ENCODE data around the gene THSD1.
"Not testable (repeated sequence)": the region's sequence is repeated elsewhere in the genome, so short reads cannot be mapped to it uniquely, and the experiment has no call there.

THSD1 gene

DNA sequence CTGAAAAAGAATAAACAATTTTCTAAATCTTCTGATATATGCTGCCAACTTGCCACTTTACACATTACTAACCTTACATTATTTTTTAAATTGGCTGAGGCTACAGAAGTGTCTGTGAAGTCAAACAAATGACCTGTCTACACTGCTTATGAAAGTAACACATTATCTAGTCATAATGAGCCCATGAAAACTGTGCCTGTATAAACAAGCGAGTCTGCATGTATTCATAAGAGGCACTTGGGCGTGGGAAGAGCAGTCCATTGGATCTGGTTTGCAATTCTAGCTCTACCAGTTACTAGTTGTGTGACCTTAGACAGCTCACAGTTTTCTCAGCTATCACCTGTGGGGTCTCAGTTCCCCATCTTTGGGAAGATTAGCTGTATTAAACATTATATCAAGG lies 41.4 kb upstream of the THSD1 start:
- Histone ChIP-seq H3K4me1 (ENCODE audit: control insufficient read depth, insufficient read depth, low read length) (peaks cover 11% of the 10 kb centered on the region), H3K4me3 (ENCODE audit: low read length) (no peak overlapping the region), H3K36me3 (ENCODE audit: control insufficient read depth, insufficient read depth, low read length) (no peaks in the 10 kb centered on the region), H3K9me3 (ENCODE audit: control insufficient read depth, low read length) (no peaks in the 10 kb centered on the region), H3K27me3 (ENCODE audit: control insufficient read depth, insufficient read depth, low read length) (no peaks in the 10 kb centered on the region), H3K9ac (ENCODE audit: low read length) (no peak overlapping the region)

DNA sequence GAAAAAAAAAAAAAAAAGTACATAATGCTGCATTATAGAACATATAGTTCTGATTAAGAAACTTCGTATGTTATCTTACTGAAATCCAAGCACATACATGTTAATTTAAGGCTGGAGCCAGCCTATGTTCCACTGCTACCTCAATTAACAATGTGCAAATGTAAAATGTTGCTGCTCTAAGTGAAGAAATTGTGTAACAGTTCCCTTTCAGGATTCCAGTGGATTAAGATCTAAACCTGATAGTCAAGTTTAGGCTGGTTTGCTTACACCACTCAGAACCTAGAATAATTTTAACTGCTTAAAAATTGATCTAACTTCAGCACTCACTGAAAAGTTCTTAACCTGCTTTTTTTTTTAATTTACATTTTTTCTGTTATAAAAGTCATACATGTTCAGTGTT lies 40.3 kb upstream of the THSD1 start:
- Histone ChIP-seq H3K9me3 (ENCODE audit: control insufficient read depth, low read length) (no peaks in the 10 kb centered on the region), H3K27me3 (ENCODE audit: control insufficient read depth, insufficient read depth, low read length) (no peaks in the 10 kb centered on the region), H3K4me1 (ENCODE audit: control insufficient read depth, insufficient read depth, low read length) (peaks cover 11% of the 10 kb centered on the region)

DNA sequence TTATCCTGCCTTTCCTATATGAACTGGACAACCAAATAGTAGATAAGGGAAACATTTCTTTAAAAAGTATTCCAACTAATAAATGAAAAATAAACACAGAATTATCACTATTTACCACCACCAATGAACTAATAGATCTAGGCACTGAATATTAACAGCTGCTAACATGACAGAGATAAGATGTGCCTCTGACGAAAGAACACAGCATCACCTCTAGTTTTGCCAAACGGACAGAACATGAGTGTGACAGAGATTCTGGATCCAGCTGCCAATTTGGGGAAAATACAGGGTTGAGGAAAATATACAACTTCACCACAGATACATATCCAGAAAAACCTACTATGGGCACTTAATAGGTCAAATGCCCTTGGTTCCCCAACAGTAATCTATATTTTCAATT lies 26.5 kb upstream of the THSD1 start:
- Histone ChIP-seq H3K9me3 (ENCODE audit: control insufficient read depth, low read length) (no peaks in the 10 kb centered on the region), H3K36me3 (ENCODE audit: control insufficient read depth, insufficient read depth, low read length) (peaks cover 9% of the 10 kb centered on the region), H3K9ac (ENCODE audit: low read length) (no peak overlapping the region), H3K27me3 (ENCODE audit: control insufficient read depth, insufficient read depth, low read length) (no peaks in the 10 kb centered on the region), H3K4me3 (ENCODE audit: low read length) (no peak overlapping the region), H3K4me1 (ENCODE audit: control insufficient read depth, insufficient read depth, low read length) (peaks cover 3% of the 10 kb centered on the region)

More for the DNA sequence above, 40.3 kb upstream of the THSD1 start:
- H3K9ac ChIP-seq (ENCODE audit: low read length) = no peak overlapping the region
- no peaks in the 10 kb centered on the region for H3K36me3 ChIP-seq (ENCODE audit: control insufficient read depth, insufficient read depth, low read length)
- H3K4me3 ChIP-seq (ENCODE audit: low read length) = no peak overlapping the region

DNA sequence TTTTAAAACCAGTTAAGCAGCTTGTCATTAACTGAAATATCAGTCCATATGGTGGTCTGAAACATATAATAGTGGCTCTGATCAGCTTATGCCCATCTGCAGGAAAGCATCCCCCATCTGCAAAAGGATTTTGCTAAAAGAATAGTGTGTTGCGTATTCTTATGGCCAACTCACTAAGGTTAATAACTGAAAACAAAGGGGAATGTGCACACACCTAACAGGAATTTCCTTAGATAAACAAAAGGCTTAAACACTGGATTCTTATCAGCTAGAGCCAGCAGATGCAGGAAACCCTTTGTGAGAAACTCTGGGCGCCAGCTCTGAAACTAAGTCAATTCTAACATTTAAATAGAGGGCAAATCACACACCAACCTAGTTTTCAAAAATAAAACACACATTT lies 22.3 kb upstream of the THSD1 start:
- Histone ChIP-seq H3K4me3 (ENCODE audit: low read length) (no peak overlapping the region), H3K9ac (ENCODE audit: low read length) (no peak overlapping the region), H3K36me3 (ENCODE audit: control insufficient read depth, insufficient read depth, low read length) (peaks cover 4% of the 10 kb centered on the region), H3K27me3 (ENCODE audit: control insufficient read depth, insufficient read depth, low read length) (no peaks in the 10 kb centered on the region), H3K9me3 (ENCODE audit: control insufficient read depth, low read length) (no peaks in the 10 kb centered on the region), H3K4me1 (ENCODE audit: control insufficient read depth, insufficient read depth, low read length) (peaks cover 3% of the 10 kb centered on the region)

DNA sequence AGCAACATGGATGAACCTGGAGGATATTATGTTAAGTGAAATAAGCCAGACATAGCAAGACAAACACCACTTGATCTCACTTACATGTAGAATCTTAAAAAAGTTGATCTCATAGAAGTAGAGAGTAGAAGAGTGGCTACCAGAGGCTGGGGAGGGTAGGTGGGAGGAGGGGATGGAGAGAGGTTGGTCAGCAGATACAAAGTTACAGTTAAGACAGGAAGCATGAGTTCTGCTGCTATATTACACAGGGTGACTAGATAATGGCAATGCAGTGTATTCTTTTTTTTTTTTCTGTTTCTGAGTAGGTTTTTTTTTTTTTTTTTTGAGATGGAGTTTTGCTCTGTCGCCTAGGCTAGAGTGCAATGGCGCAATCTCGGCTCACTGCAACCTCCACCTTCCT lies 15.2 kb upstream of the THSD1 start:
- H3K36me3 ChIP-seq (ENCODE audit: control insufficient read depth, insufficient read depth, low read length) = no peaks in the 10 kb centered on the region

DNA sequence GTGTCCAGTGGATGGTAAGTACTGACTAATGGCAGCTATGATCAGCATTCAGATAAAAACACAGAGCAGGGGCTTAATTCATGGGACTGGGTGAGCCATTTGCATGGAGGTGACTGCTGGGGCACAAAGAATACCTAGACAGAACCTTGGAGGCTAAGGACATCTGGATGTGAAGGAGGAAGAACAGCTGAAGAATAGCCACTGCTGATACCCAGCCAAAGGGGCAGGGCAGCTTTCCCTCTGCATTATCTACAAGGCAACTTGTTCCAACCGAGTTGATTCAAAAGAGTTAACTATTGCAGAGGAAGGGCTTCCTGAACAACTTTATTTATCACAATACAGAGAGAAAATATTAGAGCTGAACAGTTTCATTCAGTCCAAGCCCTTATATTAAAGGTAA lies 13.1 kb upstream of the THSD1 start:
- no peak overlapping the region for H3K9ac ChIP-seq (ENCODE audit: low read length)
- H3K9me3 ChIP-seq (ENCODE audit: control insufficient read depth, low read length) = no peaks in the 10 kb centered on the region
- H3K36me3 ChIP-seq (ENCODE audit: control insufficient read depth, insufficient read depth, low read length) = no peaks in the 10 kb centered on the region
- H3K27me3 ChIP-seq (ENCODE audit: control insufficient read depth, insufficient read depth, low read length) = no peaks in the 10 kb centered on the region
- no peaks in the 10 kb centered on the region for H3K4me1 ChIP-seq (ENCODE audit: control insufficient read depth, insufficient read depth, low read length)
- no peak overlapping the region for H3K4me3 ChIP-seq (ENCODE audit: low read length)

More for the DNA sequence above, 15.2 kb upstream of the THSD1 start:
- Histone ChIP-seq H3K27me3 (ENCODE audit: control insufficient read depth, insufficient read depth, low read length) (no peaks in the 10 kb centered on the region), H3K4me3 (ENCODE audit: low read length) (no peak overlapping the region), H3K4me1 (ENCODE audit: control insufficient read depth, insufficient read depth, low read length) (no peaks in the 10 kb centered on the region), H3K9ac (ENCODE audit: low read length) (no peak overlapping the region), H3K9me3 (ENCODE audit: control insufficient read depth, low read length) (no peaks in the 10 kb centered on the region)

DNA sequence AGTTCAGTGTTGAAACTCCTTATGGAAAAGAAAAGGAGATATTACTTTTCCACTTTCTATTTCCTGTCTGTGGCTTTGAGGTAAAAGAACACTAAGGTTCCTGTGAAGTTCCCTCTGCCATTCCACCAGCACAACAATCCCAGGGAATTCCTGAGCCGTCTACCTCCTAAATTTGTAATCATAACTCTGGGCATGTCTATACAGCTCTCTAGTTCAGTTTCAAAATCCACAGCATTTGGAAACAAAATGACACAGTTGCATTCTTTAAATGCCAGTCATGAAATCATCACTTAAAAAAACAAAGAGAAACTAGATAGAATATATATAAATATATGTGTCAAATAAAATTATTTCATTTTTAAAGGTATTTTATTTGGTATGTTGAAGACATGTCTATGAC lies 9.0 kb upstream of the THSD1 start:
- H3K4me1 ChIP-seq (ENCODE audit: control insufficient read depth, insufficient read depth, low read length) = no peaks in the 10 kb centered on the region
- no peaks in the 10 kb centered on the region for H3K36me3 ChIP-seq (ENCODE audit: control insufficient read depth, insufficient read depth, low read length)
- H3K9me3 ChIP-seq (ENCODE audit: control insufficient read depth, low read length) = no peaks in the 10 kb centered on the region
- no peak overlapping the region for H3K9ac ChIP-seq (ENCODE audit: low read length)
- H3K4me3 ChIP-seq (ENCODE audit: low read length) = no peak overlapping the region
- H3K27me3 ChIP-seq (ENCODE audit: control insufficient read depth, insufficient read depth, low read length) = no peaks in the 10 kb centered on the region

DNA sequence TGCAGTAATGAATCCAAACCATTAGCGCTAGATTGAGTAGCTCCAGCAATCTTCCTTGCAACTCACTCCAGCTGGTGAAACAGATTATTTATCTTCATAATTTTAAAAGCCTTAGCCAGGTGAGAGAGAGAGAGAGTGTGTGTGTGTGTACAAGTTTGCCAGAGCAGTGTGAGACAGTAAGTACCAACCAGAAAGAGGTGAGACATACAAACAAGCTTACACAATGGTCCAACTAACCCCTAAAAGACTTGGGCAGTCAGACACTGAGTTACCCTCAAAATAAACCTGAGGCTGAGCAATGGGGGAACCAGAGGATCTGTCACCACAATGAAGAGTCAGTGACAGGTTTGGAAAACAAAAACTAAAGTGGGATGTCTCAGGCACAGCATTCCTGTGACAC lies 8.1 kb upstream of the THSD1 start:
- Histone ChIP-seq H3K9ac (ENCODE audit: low read length) (no peak overlapping the region), H3K4me3 (ENCODE audit: low read length) (no peak overlapping the region), H3K9me3 (ENCODE audit: control insufficient read depth, low read length) (no peaks in the 10 kb centered on the region), H3K36me3 (ENCODE audit: control insufficient read depth, insufficient read depth, low read length) (no peaks in the 10 kb centered on the region), H3K27me3 (ENCODE audit: control insufficient read depth, insufficient read depth, low read length) (no peaks in the 10 kb centered on the region), H3K4me1 (ENCODE audit: control insufficient read depth, insufficient read depth, low read length) (no peaks in the 10 kb centered on the region)

DNA sequence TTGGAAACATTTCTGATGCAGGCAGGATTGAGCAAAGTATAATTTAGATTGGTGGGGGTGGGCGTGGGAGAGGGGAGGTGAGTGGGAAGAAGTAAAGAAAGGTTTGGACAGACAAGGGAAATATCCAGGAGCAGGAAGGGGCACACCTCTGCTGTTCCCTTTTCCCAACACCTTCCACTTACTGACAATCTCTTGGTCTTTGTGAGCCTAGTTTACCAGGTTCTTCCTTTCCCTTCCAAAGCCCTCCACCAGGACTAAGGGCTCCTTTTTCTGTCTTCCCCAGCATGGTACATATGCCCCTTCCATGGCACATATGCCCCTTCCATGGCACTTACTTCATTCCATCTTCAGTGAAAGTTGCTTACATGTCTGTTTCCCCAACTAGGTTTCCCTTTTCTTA lies 6.2 kb upstream of the THSD1 start:
- Histone ChIP-seq H3K9ac (ENCODE audit: low read length) (no peak overlapping the region), H3K4me1 (ENCODE audit: control insufficient read depth, insufficient read depth, low read length) (no peaks in the 10 kb centered on the region), H3K36me3 (ENCODE audit: control insufficient read depth, insufficient read depth, low read length) (no peaks in the 10 kb centered on the region), H3K27me3 (ENCODE audit: control insufficient read depth, insufficient read depth, low read length) (no peaks in the 10 kb centered on the region), H3K4me3 (ENCODE audit: low read length) (no peak overlapping the region), H3K9me3 (ENCODE audit: control insufficient read depth, low read length) (no peaks in the 10 kb centered on the region)

DNA sequence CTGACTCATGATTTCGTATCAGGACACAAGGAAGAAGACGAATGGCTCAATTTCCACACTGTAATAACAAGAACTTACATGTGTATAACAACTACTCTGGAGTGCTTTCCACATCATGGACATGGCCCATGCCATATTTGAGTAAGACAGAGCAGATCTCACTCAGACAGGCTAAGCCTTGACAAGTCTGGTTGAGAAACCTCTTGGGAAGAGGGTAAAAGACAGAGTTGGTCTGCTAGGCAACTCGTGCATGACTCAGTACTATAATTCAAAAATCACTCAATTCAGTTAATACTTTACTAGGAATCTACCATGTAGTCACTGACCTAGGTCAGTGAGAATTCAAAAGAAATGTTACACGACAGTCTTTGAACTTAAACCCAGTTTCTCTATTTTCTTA lies 5.7 kb upstream of the THSD1 start:
- Histone ChIP-seq H3K27me3 (ENCODE audit: control insufficient read depth, insufficient read depth, low read length) (no peaks in the 10 kb centered on the region), H3K4me3 (ENCODE audit: low read length) (no peak overlapping the region), H3K4me1 (ENCODE audit: control insufficient read depth, insufficient read depth, low read length) (no peaks in the 10 kb centered on the region), H3K9me3 (ENCODE audit: control insufficient read depth, low read length) (no peaks in the 10 kb centered on the region), H3K36me3 (ENCODE audit: control insufficient read depth, insufficient read depth, low read length) (no peaks in the 10 kb centered on the region), H3K9ac (ENCODE audit: low read length) (no peak overlapping the region)

DNA sequence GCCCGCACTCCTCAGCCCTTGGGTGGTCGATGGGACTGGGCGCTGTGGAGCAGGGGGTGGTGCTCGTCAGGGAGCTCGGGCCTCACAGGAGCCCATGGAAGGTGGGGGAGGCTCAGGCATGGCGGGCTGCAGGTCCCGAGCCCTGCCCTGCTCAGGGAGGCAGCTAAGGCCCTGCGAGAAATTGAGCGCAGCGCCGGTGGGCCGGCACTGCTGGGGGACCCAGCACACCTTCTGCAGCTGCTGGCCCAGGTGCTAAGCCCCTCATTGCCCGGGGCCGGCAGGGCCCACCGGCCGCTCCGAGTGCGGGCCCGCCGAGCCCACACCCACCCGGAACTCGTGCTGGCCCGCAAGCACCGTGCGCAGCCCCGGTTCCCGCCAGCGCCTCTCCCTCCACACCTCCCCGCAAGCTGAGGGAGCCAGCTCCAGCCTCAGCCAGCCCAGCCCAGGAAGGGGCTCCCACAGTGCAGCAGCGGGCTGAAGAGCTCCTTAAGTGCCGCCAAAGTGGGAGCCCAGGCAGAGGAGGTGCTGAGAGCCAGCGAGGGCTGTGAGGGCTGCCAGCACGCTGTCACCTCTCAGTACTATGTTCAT lies 2.2 kb upstream of the THSD1 start:
- H3K4me3 ChIP-seq (ENCODE audit: low read length); H3K9ac ChIP-seq (ENCODE audit: low read length); H3K4me1 ChIP-seq (ENCODE audit: control insufficient read depth, insufficient read depth, low read length); H3K36me3 ChIP-seq (ENCODE audit: control insufficient read depth, insufficient read depth, low read length); H3K9me3 ChIP-seq (ENCODE audit: control insufficient read depth, low read length): not testable (repeated sequence)
- H3K27me3 ChIP-seq (ENCODE audit: control insufficient read depth, insufficient read depth, low read length) = peaks cover 23% of the 10 kb centered on the region

DNA sequence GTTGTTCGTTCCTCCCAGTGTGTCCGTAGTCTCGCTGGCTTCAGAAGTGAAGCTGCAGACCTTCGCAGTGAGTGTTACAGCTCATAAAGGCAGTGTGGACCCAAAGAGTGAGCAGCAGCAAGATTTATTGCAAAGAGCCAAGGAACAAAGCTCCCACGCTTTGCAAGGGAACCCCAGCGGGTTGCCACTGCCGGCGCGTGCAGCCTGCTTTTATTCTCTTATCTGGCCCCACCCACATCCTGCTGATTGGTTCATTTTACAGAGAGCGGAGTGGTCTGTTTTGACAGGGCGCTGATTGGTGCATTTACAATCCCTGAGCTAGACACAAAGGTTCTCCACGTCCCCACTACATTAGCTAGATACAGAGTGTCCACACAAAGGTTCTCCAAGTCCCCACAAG lies 1.5 kb upstream of the THSD1 start:
- not testable (repeated sequence) for H3K36me3 ChIP-seq (ENCODE audit: control insufficient read depth, insufficient read depth, low read length); H3K4me1 ChIP-seq (ENCODE audit: control insufficient read depth, insufficient read depth, low read length); H3K9me3 ChIP-seq (ENCODE audit: control insufficient read depth, low read length); H3K4me3 ChIP-seq (ENCODE audit: low read length); H3K9ac ChIP-seq (ENCODE audit: low read length)
- peaks cover 23% of the 10 kb centered on the region for H3K27me3 ChIP-seq (ENCODE audit: control insufficient read depth, insufficient read depth, low read length)

DNA sequence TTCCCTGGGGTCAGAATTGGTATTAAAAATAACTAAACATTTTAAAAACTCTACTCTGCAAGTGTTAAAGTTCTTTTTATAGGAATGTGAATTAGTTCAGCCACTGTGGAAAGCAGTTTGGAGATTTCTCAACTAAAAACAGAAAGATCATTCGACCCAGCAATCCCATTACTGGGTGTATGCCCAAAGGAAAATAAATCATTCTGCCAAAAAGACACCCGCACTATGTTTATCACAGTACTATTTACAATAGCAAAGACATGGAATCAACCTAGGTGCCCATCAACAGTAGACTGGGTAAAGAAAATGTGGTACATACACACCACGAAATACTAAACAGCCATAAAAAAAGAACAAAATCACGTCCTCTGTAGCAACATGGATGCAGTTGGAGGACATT lies 657 bp upstream of the THSD1 start:
- no peaks in the 10 kb centered on the region for H3K9me3 ChIP-seq (ENCODE audit: control insufficient read depth, low read length)
- H3K9ac ChIP-seq (ENCODE audit: low read length) = no peak overlapping the region
- H3K4me3 ChIP-seq (ENCODE audit: low read length) = no peak overlapping the region
- H3K36me3 ChIP-seq (ENCODE audit: control insufficient read depth, insufficient read depth, low read length) = no peaks in the 10 kb centered on the region
- peaks cover 7% of the 10 kb centered on the region for H3K4me1 ChIP-seq (ENCODE audit: control insufficient read depth, insufficient read depth, low read length)
- peaks cover 23% of the 10 kb centered on the region for H3K27me3 ChIP-seq (ENCODE audit: control insufficient read depth, insufficient read depth, low read length)
